Stimulated activated CD4-positive, alpha-beta T cell treated with anti-CD3 and anti-CD28 coated beads, Interleukin-1b, Interleukin-23, amount 100 ng/mL, for 48 hours (primary cell): ENCODE data around the gene RNU4-1.
"Not testable (repeated sequence)": the region's sequence is repeated elsewhere in the genome, so short reads cannot be mapped to it uniquely, and the experiment has no call there.

Source experiments
- DNase-seq: peaks from one replicate; pipeline ENCODE4 v3.0.0-alpha.2; 2020

RNU4-1 gene

DNA sequence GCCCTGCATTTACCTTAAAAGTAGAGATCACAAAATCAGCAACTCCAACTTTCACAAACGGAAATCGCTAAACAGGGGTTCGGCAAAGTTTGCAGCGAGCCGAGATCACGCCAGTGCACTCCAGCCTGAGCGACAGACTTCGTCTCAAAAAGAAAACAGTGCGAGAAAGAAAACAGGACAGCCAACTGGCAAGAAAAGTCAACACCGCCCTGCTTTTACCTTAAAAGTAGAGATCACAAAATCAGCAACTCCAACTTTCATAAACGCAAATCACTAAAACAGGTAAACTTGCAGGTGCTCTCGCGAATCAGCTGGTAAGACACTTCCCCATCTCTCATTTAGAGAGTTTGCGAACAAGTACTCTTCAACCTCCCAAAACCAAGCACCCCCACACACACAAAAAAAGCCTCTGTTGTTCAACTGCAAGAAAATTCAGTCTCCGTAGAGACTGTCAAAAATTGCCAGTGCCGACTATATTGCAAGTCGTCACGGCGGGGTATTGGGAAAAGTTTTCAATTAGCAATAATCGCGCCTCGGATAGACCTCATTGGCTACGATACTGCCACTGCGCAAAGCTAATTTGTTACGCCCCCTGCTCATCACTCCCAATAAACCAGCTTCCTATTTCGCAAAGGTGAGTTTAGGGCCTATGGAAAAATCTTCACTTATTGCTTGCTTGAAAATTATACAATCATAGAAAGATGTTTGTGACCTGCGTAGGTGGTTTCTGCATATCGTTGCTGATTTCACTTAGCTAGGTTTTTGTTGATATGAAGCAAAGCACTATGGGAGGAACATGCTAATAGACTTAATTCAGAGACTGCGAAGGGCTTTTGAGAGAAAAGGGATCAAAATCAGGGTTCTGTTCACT lies at the start of gene RNU4-1:
RNU4-1 (minus strand) TSS at position 577 of the 871 bp plus-strand sequence.
- peak; percentile 87 for DNase-seq

DNA sequence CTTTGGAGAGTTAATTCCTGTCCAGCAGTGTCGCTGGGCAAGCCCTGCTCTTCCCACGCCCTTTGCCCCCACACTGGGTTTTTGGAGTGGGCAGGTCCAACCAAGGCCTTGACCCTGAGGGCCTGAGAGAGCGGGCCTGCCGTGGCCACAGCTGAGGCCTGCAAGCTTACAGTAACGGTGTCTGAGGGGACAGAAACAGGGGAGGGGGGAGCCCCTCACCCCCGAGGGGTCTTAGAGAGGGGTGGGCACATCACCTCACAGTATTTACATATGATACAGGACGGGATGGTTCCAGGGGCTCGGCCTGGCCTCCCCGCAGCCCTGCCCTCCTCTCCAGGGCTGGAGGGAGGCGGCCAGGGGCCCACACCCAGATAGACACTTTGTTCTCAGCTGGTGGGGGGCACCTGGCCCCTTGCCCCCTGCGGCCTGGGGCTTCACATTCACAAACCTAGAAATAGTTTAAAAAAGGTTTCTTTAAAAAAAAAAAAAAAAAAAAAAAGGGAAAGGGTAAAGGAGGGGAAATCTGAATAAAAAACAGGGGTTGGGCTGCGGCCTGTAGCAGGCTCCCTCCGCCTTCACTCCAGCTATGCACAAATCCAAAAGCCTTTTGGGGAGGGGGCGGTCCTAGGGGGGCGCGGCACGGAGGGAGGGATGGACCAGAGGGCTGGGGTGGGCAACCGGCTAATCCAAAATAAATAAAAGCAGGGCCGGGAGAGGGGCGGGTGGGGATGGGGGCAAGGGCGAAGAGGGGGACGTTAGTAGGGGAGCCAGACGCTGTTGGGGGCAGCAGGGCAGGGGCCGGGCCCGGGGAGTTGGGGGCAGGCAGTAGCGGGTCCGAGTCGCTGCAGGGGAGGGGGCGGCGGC lies 49.4 kb upstream of the RNU4-1 start:
- no peak for DNase-seq

DNA sequence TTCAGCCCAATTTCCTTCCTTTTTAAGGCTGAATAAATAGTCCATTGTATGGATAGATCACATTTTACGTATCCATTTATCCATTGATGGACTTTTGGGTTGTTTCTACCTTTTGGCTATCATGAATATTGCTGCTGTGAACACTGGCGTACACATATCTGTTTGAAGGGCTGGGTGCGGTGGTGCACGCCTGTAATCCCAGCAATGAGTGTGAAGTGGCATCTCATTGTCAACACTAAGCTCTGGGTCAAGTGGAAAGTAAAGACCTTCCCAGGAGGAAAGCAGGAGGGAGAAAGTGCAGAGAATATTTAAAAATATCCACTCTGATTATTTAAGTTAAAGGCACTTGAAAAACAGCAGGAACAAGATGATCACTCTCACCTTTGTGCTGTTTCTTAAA lies 46.2 kb upstream of the RNU4-1 start:
- DNase-seq = no peak

DNA sequence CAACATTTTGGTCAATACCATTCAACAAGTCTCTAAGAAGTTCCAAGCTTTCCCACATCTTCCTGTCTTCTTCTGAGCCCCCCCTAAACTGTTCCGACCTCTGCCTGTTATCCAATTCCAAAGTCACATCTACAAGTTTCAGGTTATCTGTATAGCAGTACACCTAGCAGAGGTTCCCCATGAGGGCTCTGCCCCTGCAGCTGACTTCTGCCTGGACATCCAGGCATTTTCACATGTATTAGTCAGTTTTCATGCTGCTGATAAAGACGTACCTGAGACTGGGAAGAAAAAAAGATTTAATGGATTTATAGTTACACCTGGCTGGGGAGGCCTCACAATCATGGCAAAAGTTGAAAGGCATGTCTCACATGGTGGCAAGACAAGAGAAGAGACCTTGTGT lies 44.7 kb upstream of the RNU4-1 start:
- no peak for DNase-seq

DNA sequence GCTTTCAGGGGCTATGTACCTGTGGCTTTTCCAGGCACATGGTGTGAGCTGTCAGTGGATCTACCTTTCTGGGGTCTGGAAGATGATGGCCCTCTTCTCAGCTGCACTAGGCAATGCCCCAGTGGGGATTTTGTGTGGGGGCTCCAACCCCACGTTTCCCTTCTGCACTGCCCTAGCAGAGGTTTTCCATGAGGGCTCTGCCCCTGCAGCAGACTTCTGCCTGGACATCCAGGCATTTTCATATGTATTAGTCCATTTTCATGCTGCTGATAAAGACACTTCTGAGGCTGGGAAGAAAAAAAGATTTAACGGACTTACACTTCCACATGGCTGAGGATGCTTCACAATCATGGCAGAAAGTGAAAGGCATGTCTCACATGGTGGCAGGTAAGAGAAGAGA lies 43.4 kb upstream of the RNU4-1 start:
- not testable (repeated sequence) for DNase-seq

DNA sequence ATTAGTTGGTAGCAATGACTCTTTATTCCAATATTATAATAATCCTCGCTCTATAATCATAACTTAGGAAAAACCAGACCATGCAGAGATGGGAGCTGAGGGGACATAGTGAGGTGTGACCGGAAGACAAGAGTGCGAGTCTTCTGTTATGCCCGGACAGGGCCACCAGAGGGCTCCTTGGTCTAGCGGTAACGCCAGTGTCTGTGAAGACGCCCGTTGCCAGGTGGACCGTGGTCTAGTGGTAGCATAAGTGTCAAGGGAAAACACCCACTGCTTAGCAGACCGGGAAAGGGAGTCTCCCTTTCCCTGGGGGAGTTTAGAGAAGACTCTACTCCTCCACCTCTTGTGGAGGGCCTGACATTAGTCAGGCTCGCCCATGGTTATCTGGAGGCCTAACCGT lies 42.4 kb upstream of the RNU4-1 start:
- peak; percentile 43 for DNase-seq

DNA sequence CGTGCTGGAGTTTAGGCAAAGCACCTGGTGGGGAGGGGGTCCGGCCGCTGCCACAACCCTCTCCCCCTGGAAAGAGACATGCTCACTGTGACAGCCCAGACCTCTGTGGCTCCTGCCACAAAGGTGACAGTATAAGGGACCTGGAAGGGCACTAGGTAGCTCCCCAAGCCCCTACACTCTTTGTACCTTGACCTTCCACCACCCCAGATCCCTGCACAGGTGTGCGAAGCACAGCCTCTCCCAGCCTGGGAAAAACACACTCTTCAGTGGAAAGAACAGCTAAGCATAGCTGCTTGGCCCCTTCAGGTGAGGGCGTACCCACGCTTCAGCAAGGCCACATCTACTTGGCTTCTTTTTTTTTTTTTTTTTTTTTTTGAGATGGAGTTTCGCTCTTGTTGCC lies 39.5 kb upstream of the RNU4-1 start:
- no peak for DNase-seq

DNA sequence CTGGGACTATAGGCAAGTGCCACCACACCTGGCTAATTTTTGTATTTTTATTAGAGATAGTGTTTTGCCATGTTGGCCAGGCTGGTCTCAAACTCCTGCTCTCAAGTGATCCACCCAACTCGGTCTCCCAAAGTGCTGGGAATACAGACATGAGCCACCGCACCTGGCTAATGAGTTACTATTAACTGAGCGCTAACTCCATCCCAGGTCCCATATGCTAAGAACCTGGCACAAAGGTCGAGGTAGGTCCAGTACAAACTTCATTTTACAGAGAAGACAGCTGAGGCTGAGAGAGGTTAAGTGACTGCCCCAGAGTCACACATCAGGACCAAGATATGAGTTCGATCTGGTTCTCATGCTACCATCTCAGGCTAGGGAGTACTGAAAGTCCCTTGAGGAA lies 39.0 kb upstream of the RNU4-1 start:
- DNase-seq = no peak

DNA sequence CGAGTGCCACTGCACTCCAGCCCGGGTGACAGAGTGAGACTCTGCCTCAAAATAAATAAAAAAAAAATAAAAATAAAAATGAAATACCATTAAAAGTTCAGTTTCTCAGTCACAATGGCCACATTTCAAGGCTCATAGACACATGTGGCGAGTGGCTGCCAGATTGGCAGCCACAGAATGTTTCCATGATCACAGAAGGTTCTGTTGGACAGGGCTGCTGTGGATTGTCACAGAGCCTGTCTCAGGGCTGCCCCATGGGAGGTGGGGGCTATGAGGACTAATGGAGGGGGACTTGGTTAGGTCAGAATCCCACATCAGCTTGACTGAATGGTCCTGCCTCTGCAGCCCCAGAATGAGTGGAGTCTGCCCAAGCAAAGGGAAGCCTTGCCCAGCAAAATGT lies 38.4 kb upstream of the RNU4-1 start:
- DNase-seq = no peak

DNA sequence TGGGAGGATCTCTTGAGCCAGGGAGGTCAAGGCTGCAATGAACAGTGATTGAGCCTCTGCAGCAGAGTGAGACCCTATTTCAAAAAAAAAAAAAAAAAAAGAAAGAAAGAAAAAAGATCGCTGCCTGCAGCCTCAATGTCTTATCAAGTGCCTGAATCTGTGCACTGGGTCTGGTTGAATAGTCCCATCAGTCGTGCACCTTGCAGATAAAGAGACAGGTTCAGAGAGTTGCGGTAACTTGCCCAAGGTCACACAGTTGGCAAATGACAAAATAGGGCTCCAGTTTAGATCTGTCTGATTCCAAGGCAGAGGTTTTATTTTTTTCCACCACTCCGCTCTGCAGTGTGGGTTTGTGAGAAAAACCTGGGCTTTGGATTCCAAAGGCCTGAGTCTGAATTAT lies 35.2 kb upstream of the RNU4-1 start:
- no peak for DNase-seq

DNA sequence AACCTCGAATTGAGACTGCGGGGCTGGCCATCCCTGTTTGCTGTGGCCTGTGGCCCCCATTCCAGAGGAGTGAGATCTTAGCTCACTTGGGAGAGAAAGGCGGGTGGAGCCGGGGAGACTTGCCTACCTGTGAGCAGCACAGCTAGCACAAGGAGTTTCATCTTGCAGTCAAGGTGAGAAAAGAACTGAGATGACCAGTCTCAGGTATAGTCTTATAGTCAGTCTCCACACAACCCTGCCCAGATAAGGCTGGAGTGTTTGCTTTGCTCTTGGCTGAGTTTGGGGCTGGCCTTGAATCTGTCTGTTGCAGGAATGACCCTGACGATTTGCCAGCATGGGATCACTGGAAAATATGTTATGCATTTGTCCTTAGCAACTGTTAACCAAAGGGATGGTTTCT lies 34.6 kb upstream of the RNU4-1 start, which contains the start of gene PLA2G1B:
PLA2G1B (minus strand) TSS at position 187 of the 400 bp plus-strand sequence; CDS start at position 161, 26 bp downstream.
- DNase-seq = no peak

DNA sequence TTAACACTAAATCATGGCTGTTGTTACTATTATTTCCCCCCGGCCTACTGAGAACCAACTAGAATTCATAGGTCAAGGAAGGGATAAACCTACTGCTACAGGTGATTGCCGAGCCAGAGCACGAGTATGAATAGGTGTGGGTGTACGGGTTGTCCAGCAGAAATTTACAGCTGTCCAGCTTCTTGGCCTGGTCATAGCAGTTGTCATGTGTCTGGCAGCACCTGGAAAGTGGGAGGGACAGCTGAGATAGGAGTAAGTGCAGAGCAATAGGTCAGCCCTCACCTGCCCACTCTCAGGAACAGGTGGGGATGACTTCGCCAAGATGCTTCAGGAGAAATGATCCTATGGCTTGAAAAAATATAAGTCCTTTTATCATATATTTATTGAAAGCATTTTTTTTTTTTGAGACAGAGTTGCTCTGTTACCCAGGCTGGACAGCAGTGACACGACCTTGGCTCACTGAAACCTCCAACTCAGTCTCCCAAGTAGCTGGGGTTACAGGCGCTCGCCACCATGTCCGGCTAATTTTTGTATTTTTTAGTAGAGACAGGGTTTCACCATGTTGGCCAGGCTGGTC lies 31.9 kb upstream of the RNU4-1 start:
- no peak for DNase-seq

DNA sequence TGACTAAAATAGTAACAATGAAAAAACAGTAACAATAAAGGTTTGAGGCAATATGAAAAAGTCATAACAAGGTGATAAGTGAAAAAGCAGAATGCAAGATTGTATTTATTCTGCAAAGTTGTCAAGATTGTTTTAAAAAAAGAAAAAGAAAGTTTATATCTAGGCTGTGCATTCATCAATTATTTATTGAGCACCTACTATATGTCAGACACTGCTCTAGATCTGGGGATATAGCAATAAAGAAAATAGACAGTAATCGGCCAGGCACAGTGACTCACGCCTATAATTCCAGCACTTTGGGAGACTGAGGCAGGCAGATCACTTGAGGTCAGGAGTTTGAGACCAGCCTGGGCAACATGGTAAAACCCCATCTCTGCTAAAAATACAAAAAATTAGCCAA lies 30.7 kb upstream of the RNU4-1 start:
- no peak for DNase-seq

DNA sequence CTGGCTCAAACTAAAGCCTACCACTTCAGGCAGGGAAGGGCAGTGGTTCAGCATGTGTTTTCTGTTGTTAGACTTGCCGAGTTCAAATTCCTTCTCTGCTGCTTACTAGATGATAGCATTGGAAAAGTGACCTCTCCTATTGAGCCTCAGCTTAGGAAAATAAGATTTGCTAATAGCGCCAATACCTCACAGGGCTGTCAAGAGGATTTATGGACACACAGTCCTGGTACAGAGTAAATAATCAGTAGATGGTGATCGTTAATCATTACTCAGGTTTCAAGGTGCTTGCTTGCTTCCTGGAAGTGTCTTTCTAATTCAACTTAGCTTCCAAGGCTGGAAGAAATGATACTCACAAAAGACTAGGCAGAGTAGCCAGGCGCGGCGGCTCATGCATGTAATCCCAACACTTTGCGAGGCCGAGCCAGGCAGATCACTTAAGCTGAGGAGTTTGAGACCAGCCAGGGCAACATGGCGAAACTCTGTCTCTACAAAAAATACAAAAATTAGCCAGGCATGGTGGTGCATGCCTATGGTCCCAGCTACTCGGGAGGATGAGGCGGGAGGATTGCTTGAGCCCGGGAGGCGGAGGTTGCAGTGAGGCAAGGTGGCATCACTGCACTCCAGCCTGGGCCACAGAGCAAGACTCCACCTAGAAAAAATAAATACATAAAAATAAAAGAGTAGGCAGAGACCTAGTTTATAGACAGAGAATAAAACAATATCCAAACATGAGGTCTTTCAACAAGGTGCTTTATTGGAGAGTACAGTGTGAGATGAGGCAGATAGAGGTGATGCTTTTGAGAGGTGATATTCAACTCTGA lies 28.6 kb upstream of the RNU4-1 start:
- DNase-seq = no peak

DNA sequence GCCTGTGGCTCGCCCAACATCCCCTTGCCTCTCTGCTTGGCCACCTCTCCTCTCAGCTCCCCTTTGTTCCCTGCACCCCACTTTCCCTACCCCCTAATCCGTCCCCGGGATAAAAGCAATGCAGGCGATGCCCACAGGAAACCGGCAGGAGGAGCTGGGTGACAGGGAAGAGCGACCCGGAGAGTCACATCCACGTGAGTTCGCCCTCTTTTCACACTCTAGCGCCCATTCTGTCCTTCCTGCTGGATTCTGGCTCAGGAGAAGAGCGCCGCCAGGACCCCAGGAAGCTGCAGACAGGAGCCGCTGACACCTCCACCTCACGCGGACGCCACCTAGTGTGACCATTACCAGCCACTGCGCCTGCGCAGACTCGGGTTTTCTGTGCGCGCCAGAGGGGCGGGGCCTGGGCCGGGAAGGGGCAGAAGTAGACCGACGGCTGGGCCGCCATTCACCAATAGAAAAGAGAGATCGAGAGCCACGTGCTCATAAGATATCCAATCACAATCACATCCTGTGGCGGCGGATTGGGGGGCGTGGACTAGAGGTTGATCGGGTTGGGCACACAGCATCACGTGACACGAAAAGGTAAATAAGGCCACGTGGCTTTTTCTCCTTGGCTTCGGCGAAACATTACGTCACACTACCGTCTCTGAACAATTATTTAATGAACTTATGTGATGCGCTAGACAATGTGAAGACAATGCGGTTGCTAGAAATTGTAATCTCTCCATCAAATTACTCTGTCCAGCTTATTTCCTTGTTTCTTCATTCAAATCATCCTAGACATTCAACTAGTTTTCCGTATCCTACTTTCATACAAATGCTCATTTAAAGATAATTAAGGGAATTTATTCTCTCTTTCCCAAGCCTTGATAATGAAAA lies 24.4 kb upstream of the RNU4-1 start:
- peak; percentile 100 for DNase-seq

DNA sequence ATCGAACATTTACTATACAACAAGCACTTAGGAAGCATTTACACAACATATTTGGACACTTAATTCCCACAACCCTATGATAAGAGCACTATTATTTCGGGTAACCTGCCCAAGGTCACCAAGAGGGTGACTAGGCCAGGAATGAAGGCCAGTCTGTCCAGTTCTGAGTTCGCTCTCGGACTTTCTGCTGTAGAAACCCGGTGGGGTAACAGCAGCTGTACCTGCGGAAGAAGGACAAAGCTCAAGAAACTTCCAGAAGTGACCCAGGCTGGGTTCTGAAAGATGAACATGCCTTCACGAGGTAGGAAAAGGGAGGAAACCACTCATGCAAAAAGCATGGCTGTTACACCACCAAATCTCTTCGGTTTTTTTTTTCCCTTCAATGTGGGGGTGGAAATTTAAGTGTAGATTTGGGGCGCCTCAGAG lies 23.8 kb upstream of the RNU4-1 start:
- no peak for DNase-seq

DNA sequence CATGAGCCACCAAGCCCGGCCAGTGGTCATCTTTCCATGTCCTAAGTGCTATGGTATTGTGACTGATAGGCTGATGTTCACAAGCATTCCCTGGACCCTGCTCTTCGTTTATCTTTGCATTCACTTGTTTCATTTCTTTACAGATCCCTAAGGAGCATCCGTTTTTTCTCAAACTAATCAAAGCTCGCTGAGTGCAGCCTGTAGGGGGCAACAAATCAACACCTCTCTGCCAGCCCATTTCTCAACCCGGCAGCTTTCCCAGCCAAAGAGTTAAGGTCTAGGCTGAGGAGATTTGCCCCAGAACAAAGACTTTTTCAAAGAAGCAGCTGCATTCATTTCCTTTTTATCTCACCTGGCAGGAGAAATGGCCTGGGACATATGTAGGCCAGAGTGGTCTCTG lies 21.2 kb upstream of the RNU4-1 start:
- DNase-seq = no peak

DNA sequence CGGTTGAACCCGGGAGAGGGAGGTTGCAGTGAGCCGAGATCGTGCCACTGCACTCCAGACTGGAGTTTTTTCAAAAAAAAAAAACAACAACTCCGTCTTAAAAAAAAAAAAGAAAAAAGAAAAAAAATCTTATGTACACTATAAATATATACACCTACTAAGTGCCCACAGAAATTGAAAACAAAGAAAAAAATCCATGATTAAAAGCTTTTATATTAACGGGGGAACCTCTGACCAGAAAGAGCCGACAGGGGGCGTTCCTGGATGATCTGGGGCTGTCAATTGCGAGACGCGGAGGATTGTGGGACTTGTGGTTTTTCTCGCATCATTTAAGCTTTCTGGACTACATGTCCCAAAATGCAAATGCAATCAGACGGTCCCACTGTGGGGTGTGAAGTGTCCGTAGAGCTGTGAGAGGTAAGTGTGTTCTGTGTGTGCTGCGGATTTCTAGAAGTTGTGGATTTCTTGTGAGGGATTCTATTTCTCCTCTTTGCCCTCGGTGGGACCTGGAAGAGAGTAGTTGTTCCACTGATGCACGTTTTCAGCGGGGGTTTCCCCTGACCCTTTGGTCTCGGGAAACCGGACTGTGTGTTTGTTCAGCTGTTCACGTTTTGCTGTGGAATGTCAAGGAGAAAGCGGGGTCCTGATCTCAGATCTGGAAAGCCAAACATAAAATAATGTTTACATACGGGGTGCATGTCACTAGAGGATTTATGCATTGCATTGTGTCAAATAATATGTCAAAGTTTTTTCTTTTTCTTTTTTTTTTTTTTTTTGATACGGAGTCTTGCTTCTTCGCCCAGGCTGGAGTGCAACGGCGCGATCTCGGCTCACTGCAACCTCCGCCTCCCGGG lies 9.2 kb upstream of the RNU4-1 start, which contains the start of gene SIRT4:
SIRT4 (plus strand) TSS at position 360 of the 854 bp plus-strand sequence. CDS start 1,241 bp downstream, outside the sequence.
- DNase-seq = peak; percentile 85

DNA sequence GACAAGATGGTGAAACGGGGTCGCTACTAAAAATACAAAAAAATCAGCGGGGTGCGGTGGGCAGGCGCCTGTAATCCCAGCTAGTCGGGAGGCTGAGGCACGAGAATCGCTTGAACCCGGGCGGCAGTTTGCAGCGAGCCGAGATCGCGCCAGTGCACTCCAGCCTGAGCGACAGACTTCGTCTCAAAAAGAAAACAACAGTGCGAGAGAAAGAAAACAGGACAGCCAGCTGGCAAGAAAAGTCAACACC lies 701 bp downstream of the RNU4-1 start:
- DNase-seq = no peak

DNA sequence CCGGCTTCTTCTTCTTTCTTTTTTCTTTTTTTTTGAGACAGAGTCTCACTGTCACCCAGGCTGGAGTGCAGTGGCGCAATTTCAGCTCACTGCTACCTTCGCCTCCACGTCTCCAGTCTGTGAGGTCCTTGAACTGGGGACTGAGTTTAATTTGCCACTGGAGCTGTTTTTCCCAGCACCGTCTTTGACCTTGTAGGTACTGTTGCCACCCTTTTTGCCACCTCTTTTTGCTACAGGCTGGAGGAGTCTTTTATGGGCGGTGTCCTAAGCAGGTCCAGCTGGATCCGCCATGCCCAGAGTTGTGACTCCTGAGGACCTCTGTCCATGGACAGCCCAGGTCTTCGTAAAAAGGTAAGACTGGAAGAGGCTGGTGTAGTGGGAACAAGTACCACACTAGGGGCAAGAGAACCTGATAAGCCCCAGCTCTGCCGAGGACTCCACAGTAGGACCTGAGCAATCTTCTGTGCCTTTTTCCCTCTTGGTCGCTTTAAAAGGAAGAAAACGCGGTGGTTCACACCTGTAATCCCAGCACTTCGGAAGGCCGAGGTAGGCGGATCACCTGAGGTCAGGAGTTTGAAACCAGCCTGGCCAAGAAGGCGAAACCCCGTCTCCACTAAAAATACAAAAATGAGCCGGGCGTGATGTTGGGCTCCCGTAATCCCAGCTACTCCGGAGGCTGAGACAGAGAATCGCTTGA lies 2.3 kb downstream of the RNU4-1 start:
- peak; percentile 58 for DNase-seq
